ENCODE results near the gene CNR2. TPM values are rescaled to one million over a fixed set of nuclear protein-coding genes. Genes with fewer than 3 reads are reported as not detected.

Gene CNR2
- total RNA-seq, 1 donor from 2014 or later = not detected

GRCh38 chr1:23824711-23825075 is 88.5 kb downstream of the CNR2 start:
- TF ChIP-seq CTCF (conservative IDR thresholded peaks at IDR 0.05) = no peak
- H3K4me1 Mint-ChIP-seq (ENCODE audit: unreplicated experiment) = peaks cover 9% of the 10 kb centered on the region
- no peak for DNase-seq (ENCODE audit: extremely low spot score, unreplicated experiment)
- no peaks in the 10 kb centered on the region for H3K27me3 Mint-ChIP-seq
- H3K4me3 Mint-ChIP-seq = peak overlapping the region; percentile 96
- no peaks in the 10 kb centered on the region for H3K9me3 Mint-ChIP-seq
- peak overlapping the region; percentile 89 for H3K27ac Mint-ChIP-seq
- no peaks in the 10 kb centered on the region for H3K36me3 Mint-ChIP-seq

DNA sequence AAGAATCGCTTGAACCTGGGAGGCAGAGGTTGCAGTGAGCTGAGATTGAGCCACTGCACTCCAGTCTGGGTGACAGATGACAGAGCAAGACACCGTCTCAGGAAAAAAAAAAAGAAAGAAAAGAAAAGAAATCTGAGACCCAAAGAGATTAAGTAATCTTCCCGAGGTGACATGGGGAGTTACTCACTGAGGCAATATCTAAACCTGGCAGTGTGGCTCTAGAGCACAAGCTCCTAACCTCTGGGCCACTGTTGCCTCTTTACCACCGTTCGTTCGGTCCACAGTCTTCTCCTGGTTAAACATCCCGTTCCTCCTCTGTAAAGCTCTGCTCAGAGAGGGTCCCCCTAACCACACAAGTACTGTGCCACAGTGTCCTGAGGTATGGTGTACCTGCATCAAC is 89.4 kb downstream of the CNR2 start:
- Mint-ChIP-seq H3K4me1 (ENCODE audit: unreplicated experiment) (peaks cover 9% of the 10 kb centered on the region), H3K27ac (peak overlapping the region; percentile 36), H3K27me3 (no peaks in the 10 kb centered on the region), H3K36me3 (no peaks in the 10 kb centered on the region), H3K9me3 (no peaks in the 10 kb centered on the region), H3K4me3 (peak overlapping the region; percentile 96)
- TF ChIP-seq CTCF (conservative IDR thresholded peaks at IDR 0.05) = no peak
- no peak for DNase-seq (ENCODE audit: extremely low spot score, unreplicated experiment)

Small RNA genes lying within 50 kb of the gene (microRNA-seq; reads per million reads assigned to microRNA genes)
- not detected for gene MIR378F

Other genes with a start within 250 kb of the CNR2 start
- 1,209 and 1,301 TPM in 2 replicates for gene RPL11, start 221.6 kb downstream of the CNR2 start, total RNA-seq (ENCODE audit: low replicate concordance)
- 39.6 and 44.3 TPM in 2 replicates for gene ELOA, start 169.9 kb downstream of the CNR2 start, total RNA-seq (ENCODE audit: low replicate concordance)
- gene PITHD1, start 134.9 kb downstream of the CNR2 start, total RNA-seq (ENCODE audit: low replicate concordance) = 71.1 and 113 TPM in 2 replicates
- gene LYPLA2, start 122.2 kb downstream of the CNR2 start, total RNA-seq (ENCODE audit: low replicate concordance) = 83.6 and 113 TPM in 2 replicates
- 39.0 and 47.7 TPM in 2 replicates for gene GALE, start 112.6 kb downstream of the CNR2 start, total RNA-seq (ENCODE audit: low replicate concordance)
- gene HMGCL, start 87.9 kb downstream of the CNR2 start, total RNA-seq (ENCODE audit: low replicate concordance) = 33.7 and 35.8 TPM in 2 replicates
- gene FUCA1, start 45.1 kb downstream of the CNR2 start, total RNA-seq (ENCODE audit: low replicate concordance) = 20.6 and 40.8 TPM in 2 replicates
- gene PNRC2, start 46.5 kb upstream of the CNR2 start, total RNA-seq (ENCODE audit: low replicate concordance) = 132 and 146 TPM in 2 replicates
- gene SRSF10, start 67.0 kb upstream of the CNR2 start, total RNA-seq (ENCODE audit: low replicate concordance) = 113 and 177 TPM in 2 replicates
- gene MYOM3, start 198.8 kb upstream of the CNR2 start, total RNA-seq (ENCODE audit: low replicate concordance) = 0.12 and 0.70 TPM in 2 replicates
- gene IL22RA1, start 229.8 kb upstream of the CNR2 start, total RNA-seq (ENCODE audit: low replicate concordance) = 1.1 and 2.8 TPM in 2 replicates